ENCODE measurements around the gene CER1. TPM values are rescaled to one million over a fixed set of nuclear protein-coding genes. Genes with fewer than 3 reads are reported as not detected.

Gene CER1
- polyA plus RNA-seq, 1 donor from 2014 or later = not detected

GRCh38 chr9:14677872-14678271 lies 44.7 kb downstream of the CER1 start:
- Histone ChIP-seq H3K4me2 (ENCODE audit: low read length) (no peak overlapping the region), H3K36me3 (ENCODE audit: insufficient read depth, low read length) (no peaks in the 10 kb centered on the region), H2AFZ (ENCODE audit: low read depth, low read length) (no peak overlapping the region), H3K79me2 (replicated peaks; ENCODE audit: insufficient read depth, low read length) (no peaks in the 10 kb centered on the region), H3K27me3 (ENCODE audit: insufficient read depth, low read depth, low read length) (no peaks in the 10 kb centered on the region), H3K9me2 (ENCODE audit: insufficient read depth, low read length) (no peaks in the 10 kb centered on the region), H4K20me1 (ENCODE audit: insufficient read depth) (no peaks in the 10 kb centered on the region), H3F3A (ENCODE audit: insufficient read depth, low read length, poor library complexity, severe bottlenecking) (no peaks in the 10 kb centered on the region), H3K9me3 (ENCODE audit: low read length) (no peaks in the 10 kb centered on the region), H3K9ac (ENCODE audit: low read length) (no peak overlapping the region), H3K27ac (ENCODE audit: low read length) (no peak overlapping the region), H3K4me3 (ENCODE audit: low read length) (no peak overlapping the region)
- TF ChIP-seq MXI1 (conservative IDR thresholded peaks at IDR 0.05; ENCODE audit: poor library complexity, severe bottlenecking) = no peak
- no peak for TF ChIP-seq CTCF (IDR thresholded peaks at IDR 0.05; ENCODE audit: poor library complexity, severe bottlenecking)

- H2AFZ ChIP-seq (ENCODE audit: low read depth, low read length) = no peak overlapping the region
- H3K9me2 ChIP-seq (ENCODE audit: insufficient read depth, low read length) = no peaks in the 10 kb centered on the region
- no peaks in the 10 kb centered on the region for H3K9me3 ChIP-seq (ENCODE audit: low read length)
- TF ChIP-seq SMC3 (conservative IDR thresholded peaks at IDR 0.05; ENCODE audit: poor library complexity) (no peak), POLR2AphosphoS5 (IDR thresholded peaks at IDR 0.05) (no peak), EZH2 (IDR thresholded peaks at IDR 0.05; ENCODE audit: borderline replicate concordance, insufficient read depth, low read length, poor library complexity, severe bottlenecking) (no peak), RAD21 (conservative IDR thresholded peaks at IDR 0.05) (no peak), EP300 (conservative IDR thresholded peaks at IDR 0.05; ENCODE audit: poor library complexity, severe bottlenecking) (no peak), MXI1 (conservative IDR thresholded peaks at IDR 0.05; ENCODE audit: poor library complexity, severe bottlenecking) (no peak), TAF1 (IDR thresholded peaks at IDR 0.05; ENCODE audit: low read depth) (no peak), CTCF (IDR thresholded peaks at IDR 0.05; ENCODE audit: poor library complexity, severe bottlenecking) (no peak), REST (IDR thresholded peaks at IDR 0.05; ENCODE audit: borderline replicate concordance) (no peak)
- no peak overlapping the region for H3K4me3 ChIP-seq (ENCODE audit: low read length)
- H3K27ac ChIP-seq (ENCODE audit: low read length) = no peak overlapping the region
- no peaks in the 10 kb centered on the region for H4K20me1 ChIP-seq (ENCODE audit: insufficient read depth)
- no peaks in the 10 kb centered on the region for H3K36me3 ChIP-seq (ENCODE audit: insufficient read depth, low read length)
- H3K9ac ChIP-seq (ENCODE audit: low read length) = no peak overlapping the region
- no peaks in the 10 kb centered on the region for H3F3A ChIP-seq (ENCODE audit: insufficient read depth, low read length, poor library complexity, severe bottlenecking)
- H3K27me3 ChIP-seq (ENCODE audit: insufficient read depth, low read depth, low read length) = no peaks in the 10 kb centered on the region
- no peak overlapping the region for H3K4me2 ChIP-seq (ENCODE audit: low read length)
- H3K79me2 ChIP-seq (replicated peaks; ENCODE audit: insufficient read depth, low read length) = no peaks in the 10 kb centered on the region
Measured at GRCh38 chr9:14677396-14677795, 45.1 kb downstream of the CER1 start.
